T-cell (primary cell): Measurements from ENCODE around the gene CDKN2B-AS1. TPM values are rescaled to one million over a fixed set of nuclear protein-coding genes. Genes with fewer than 3 reads are reported as not detected.

ENCODE experiments used
- ATAC-seq, 4 experiments: fragments of 200-7000 bp in 3 of 4; fragments of 150-1000 bp in 1 of 4; cut with Tn5 transposase; replicated peaks in 1 of 4; 1 replicate in 3 of 4; 2 replicates in 1 of 4; pipeline ENCODE4 v1.10.0; 2021; ENCODE audit warnings: moderate library complexity in 3 of 4, mild to moderate bottlenecking in 2 of 4, moderate number of reproducible peaks in 1 of 4
- CTCF ChIA-PET, 2 donors: fragments of 300-600 bp; sonication (Branson Sonifier 250); formaldehyde crosslinking; loops; one replicate each; lab custom pipeline; 2022; ENCODE audit warnings: antibody characterized with exemption in 2 of 2; lab: Charles Lee
- POLR2A ChIA-PET, 2 donors: fragments of 300-600 bp; sonication (Branson Sonifier 250); formaldehyde crosslinking; loops; one replicate each; lab custom pipeline; 2022; ENCODE audit warnings: antibody characterized with exemption in 2 of 2; lab: Charles Lee
- DNase-seq, 35 experiments: peaks; one replicate each; pipeline versions ENCODE4 v3.0.0 to v3.0.0-alpha.2; 2013 to 2023
- H3K27ac ChIP-seq: one replicate; pipeline ENCODE4 v1.5.1; 2013; ENCODE audit warnings: low read length
- H3K27me3 ChIP-seq, 2 experiments: replicated peaks in 1 of 2; 1 replicate in 1 of 2; 2 replicates in 1 of 2; pipeline versions ENCODE4 v1.6.1 to v1.7.0; 2013; ENCODE audit warnings: low read length in 1 of 2, mixed read lengths in 1 of 2; ENCODE audit not compliant: control insufficient read depth in 2 of 2, insufficient read depth in 2 of 2; ENCODE audit errors: extremely low read depth in 1 of 2
- H3K36me3 ChIP-seq, 2 donors: 1 replicate in 1 of 2; 2 replicates in 1 of 2; pipeline versions ENCODE4 v1.6.1 to v1.7.0; 2013; ENCODE audit warnings: low read length in 1 of 2; ENCODE audit not compliant: control insufficient read depth in 2 of 2, insufficient read depth in 1 of 2; ENCODE audit errors: extremely low read depth in 1 of 2
- H3K4me1 ChIP-seq, 2 experiments: 1 replicate in 1 of 2; 2 replicates in 1 of 2; pipeline versions ENCODE4 v1.6.1 to v1.7.0; 2013; ENCODE audit warnings: low read length in 2 of 2, mixed read lengths in 1 of 2; ENCODE audit not compliant: insufficient read depth in 2 of 2, control insufficient read depth in 1 of 2; ENCODE audit errors: extremely low read depth in 1 of 2
- H3K4me3 ChIP-seq, 2 donors: 1 replicate in 1 of 2; 2 replicates in 1 of 2; pipeline versions ENCODE4 v1.5.1 to v1.7.0; 2013; ENCODE audit warnings: mild to moderate bottlenecking in 2 of 2, low read length in 1 of 2, moderate library complexity in 1 of 2; ENCODE audit not compliant: control insufficient read depth in 1 of 2; ENCODE audit errors: extremely low read depth in 1 of 2
- H3K9me3 ChIP-seq: 2 replicates; pipeline ENCODE4 v1.7.0; 2013
- H3K27ac Mint-ChIP-seq, 2 donors: one replicate each; pipeline ENCODE4 v1.8.0; 2020 to 2021; ENCODE audit warnings: mild to moderate bottlenecking in 2 of 2, mixed read lengths in 2 of 2
- H3K27me3 Mint-ChIP-seq, 2 donors: one replicate each; pipeline ENCODE4 v1.8.0; 2021 to 2022; ENCODE audit warnings: mixed read lengths in 2 of 2
- H3K36me3 Mint-ChIP-seq: one replicate; pipeline ENCODE4 v1.8.0; 2021; ENCODE audit warnings: mixed read lengths
- H3K4me1 Mint-ChIP-seq, 3 donors: one replicate each; pipeline ENCODE4 v1.8.0; 2020 to 2022; ENCODE audit warnings: mixed read lengths in 3 of 3, mild to moderate bottlenecking in 1 of 3
- H3K4me3 Mint-ChIP-seq, 3 donors: one replicate each; pipeline ENCODE4 v1.8.0; 2020 to 2022; ENCODE audit warnings: mild to moderate bottlenecking in 3 of 3, mixed read lengths in 3 of 3, moderate library complexity in 3 of 3
- H3K9me3 Mint-ChIP-seq, 3 donors: one replicate each; pipeline ENCODE4 v1.8.0; 2020 to 2022; ENCODE audit warnings: mixed read lengths in 3 of 3
- WGBS: methylation state at CpG from one replicate; pipeline ENCODE4 v1.1.5; 2013; ENCODE audit warnings: missing lambda C conversion rate; ENCODE audit not compliant: insufficient coverage; 5-methylcytosine and 5-hydroxymethylcytosine counted together
- total RNA-seq, 35 experiments: library from RNA in 6 of 35; stranded (reverse) in 6 of 35; fragments of 120-200 nt in 1 of 35; gene quantifications; one replicate each; pipeline versions ENCODE4 v1.2.1 to v1.2.4 and lab custom pipeline; 2013 to 2026

Gene CDKN2B-AS1
- total RNA-seq, 5 donors from 2014 or later (not counting 1 experiment from before 2014, with no cell fraction given): 1.1 to 1.5 (median 1.4) TPM

DNA sequence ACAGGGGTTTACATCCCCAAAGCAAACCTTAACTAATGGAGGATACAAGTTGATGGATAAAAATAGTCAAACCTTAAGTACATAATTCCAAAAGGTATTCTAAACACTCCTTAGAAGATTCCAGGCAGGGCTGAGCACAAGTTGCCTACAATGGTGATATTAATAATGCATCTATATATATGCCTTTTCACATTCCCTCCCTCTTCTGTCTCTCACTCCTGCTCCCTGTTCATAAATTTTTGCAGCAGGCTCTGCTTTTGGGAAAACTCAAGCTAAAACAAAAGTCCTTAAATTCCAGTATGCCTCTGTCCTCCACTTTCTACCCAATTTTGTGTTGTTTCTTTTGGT, 153.9 kb downstream of the CDKN2B-AS1 start:
- ChIA-PET CTCF (interaction anchor here in 1 of 2 donors (0.6 kb wide), 1 partner anchor 19 kb away, joined by 3 read pairs; no protein-coding TSS in a partner anchor), POLR2A (no interaction called here)
- Mint-ChIP-seq H3K9me3 (no peaks in the 10 kb centered on the region), H3K27me3 (peaks cover 2 to 4% of the 10 kb centered on the region in 2 donors), H3K4me1 (peaks cover 6 to 22% (median 11%) of the 10 kb centered on the region in 3 donors), H3K27ac (no peak overlapping the region), H3K36me3 (no peaks in the 10 kb centered on the region), H3K4me3 (no peak overlapping the region)
- ATAC-seq (no peak), DNase-seq (no peak)
- Histone ChIP-seq H3K27ac (no peak overlapping the region), H3K4me1 (no peaks in the 10 kb centered on the region), H3K36me3 (no peaks in the 10 kb centered on the region), H3K9me3 (no peaks in the 10 kb centered on the region), H3K27me3 (peaks cover 0 to 4% of the 10 kb centered on the region in 2 experiments), H3K4me3 (no peak overlapping the region)

DNA sequence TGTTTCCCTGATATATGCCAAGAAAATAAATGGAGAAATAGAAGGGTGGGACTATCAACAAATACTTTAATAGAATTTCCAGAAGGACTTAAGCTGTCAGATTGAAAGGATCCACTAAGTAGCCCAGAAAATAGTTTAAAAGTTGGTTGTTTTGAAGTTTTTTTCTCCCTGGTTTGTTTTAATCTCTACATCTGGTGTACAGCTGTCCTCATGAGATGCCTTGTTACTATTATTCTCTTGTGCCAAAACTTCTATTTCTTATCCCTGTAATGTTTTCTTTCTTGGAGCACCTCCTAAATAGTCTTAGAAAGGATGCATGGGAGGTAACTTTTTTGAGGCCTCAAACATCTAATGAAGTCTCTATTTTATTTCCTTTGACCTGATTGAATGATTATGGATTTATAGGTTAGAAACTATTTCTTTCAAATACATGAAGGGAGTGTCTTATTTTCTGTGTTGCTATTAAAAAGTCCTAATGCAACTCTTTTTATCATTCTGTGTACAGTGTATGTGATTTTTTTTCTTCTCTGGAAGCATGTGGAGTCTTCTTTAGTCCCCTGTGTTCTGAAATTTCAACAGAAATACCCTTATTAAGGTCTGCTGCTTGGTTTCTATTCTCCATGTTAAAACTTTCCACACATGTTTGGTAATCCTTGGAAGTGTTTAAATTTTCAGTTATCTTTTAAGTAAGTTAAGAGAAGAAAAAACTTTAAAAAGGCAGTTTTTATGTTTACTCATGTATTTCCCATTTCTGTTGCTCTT, 154.5 kb downstream of the CDKN2B-AS1 start:
- ATAC-seq: no peak
- no peak overlapping the region for H3K4me3 ChIP-seq
- H3K27ac ChIP-seq: no peak overlapping the region
- ChIA-PET POLR2A (no interaction called here), CTCF (interaction anchor here in 1 of 2 donors (0.6 kb wide), 1 partner anchor 18 kb away, joined by 3 read pairs; no protein-coding TSS in a partner anchor)
- H3K36me3 ChIP-seq: no peaks in the 10 kb centered on the region
- Mint-ChIP-seq H3K4me1 (peaks cover 6 to 22% (median 11%) of the 10 kb centered on the region in 3 donors), H3K9me3 (no peaks in the 10 kb centered on the region), H3K36me3 (no peaks in the 10 kb centered on the region), H3K4me3 (no peak overlapping the region), H3K27ac (no peak overlapping the region), H3K27me3 (peaks cover 2 to 4% of the 10 kb centered on the region in 2 donors)
- no peak for DNase-seq
- peaks cover 0 to 4% of the 10 kb centered on the region in 2 experiments for H3K27me3 ChIP-seq
- H3K4me1 ChIP-seq: no peaks in the 10 kb centered on the region
- no peaks in the 10 kb centered on the region for H3K9me3 ChIP-seq

DNA sequence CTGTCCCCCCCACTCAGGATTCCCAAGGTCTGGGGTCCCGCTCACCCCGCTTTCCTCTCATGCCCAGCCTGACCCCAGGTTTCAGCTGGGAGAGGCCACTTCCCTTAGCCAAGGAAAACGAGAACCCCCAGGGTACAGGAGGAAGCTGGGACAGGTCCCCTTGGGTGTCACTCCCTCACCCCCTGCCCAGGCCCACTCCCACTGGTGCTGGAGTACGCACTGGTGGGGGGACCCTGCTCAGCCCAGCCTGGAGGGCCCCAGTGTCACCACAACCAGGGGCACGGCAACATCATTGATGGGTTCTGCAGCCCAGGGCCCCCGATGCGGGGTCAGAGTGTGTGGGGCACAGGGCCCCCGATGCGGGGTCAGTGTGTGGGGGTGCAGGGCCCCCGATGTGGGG, 159.5 kb downstream of the CDKN2B-AS1 start:
- CTCF ChIA-PET: no interaction called here
- WGBS: 100% methylated on average over 3 of the region's 10 CpGs
- ATAC-seq (no peak), DNase-seq (no peak)
- Histone ChIP-seq H3K9me3 (no peaks in the 10 kb centered on the region), H3K27ac (no peak overlapping the region), H3K4me1 (no peaks in the 10 kb centered on the region), H3K36me3 (no peaks in the 10 kb centered on the region), H3K4me3 (no peak overlapping the region), H3K27me3 (peaks cover 0 to 8% of the 10 kb centered on the region in 2 experiments)
- Mint-ChIP-seq H3K36me3 (no peaks in the 10 kb centered on the region), H3K4me3 (no peak overlapping the region), H3K9me3 (no peaks in the 10 kb centered on the region), H3K4me1 (peaks cover 0 to 2% (median under 1%) of the 10 kb centered on the region in 3 donors), H3K27ac (no peak overlapping the region), H3K27me3 (peaks cover 0 to 2% of the 10 kb centered on the region in 2 donors)
- POLR2A ChIA-PET: no interaction called here

DNA sequence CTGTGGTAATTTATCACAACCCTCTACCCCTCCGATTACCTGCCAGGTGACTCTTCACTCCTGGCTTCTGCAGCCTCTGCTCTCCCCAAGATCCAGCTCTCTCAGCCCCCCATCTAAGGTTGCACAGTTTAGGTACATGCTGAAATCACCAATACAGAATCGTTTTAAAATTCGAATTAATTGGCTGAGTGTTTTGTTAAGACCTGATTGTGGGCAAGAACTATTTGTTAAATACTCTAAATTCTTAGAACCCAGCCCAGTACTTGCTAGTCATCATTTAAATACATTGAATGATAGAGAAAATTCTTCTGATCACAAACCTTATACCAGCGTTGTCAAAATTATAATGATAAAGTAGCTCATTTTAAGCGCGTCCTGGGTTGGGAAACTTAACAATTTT, 162.0 kb downstream of the CDKN2B-AS1 start:
- H3K27ac Mint-ChIP-seq: no peak overlapping the region
- Histone ChIP-seq H3K36me3 (no peaks in the 10 kb centered on the region), H3K4me1 (no peaks in the 10 kb centered on the region), H3K27ac (no peak overlapping the region), H3K27me3 (peaks cover 0 to 8% of the 10 kb centered on the region in 2 experiments), H3K9me3 (no peaks in the 10 kb centered on the region), H3K4me3 (no peak overlapping the region)
- peaks cover 0 to 2% of the 10 kb centered on the region in 2 donors for H3K27me3 Mint-ChIP-seq
- ChIA-PET POLR2A (no interaction called here), CTCF (interaction anchor here in 1 of 2 donors (0.7 kb wide), 1 partner anchor 83 kb away, joined by 3 read pairs; no protein-coding TSS in a partner anchor)
- H3K4me3 Mint-ChIP-seq: no peak overlapping the region
- WGBS: 80% methylated on average over 1 of the region's 6 CpGs
- ATAC-seq (no peak), DNase-seq (no peak)
- no peaks in the 10 kb centered on the region for H3K9me3 Mint-ChIP-seq
- peaks cover 0 to 2% (median 2%) of the 10 kb centered on the region in 3 donors for H3K4me1 Mint-ChIP-seq
- H3K36me3 Mint-ChIP-seq: no peaks in the 10 kb centered on the region

DNA sequence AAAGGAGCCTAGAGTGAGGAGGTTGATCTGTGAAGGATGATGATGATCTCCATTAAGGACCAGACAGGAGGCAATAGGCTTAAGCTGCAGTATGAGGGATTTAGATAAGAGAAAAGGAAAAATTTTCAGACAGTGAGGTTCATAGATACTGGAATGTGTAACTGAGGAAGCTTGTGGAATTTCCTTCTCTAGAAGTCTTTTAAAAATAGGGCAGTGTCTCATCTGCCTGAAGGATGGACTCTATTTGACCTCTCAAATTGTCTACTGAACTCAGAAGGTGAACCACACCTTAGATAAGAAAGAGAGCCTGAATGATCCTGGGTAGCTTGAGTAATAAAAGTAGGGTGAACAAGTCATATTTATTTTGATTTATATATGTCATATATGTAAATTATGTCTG, 162.7 kb downstream of the CDKN2B-AS1 start:
- Mint-ChIP-seq H3K27me3 (no peaks in the 10 kb centered on the region), H3K4me3 (no peak overlapping the region), H3K27ac (no peak overlapping the region), H3K36me3 (no peaks in the 10 kb centered on the region), H3K4me1 (peaks cover 0 to 2% (median 2%) of the 10 kb centered on the region in 3 donors), H3K9me3 (no peaks in the 10 kb centered on the region)
- ATAC-seq (no peak), DNase-seq (no peak)
- ChIA-PET CTCF (interaction anchor here in 1 of 2 donors (0.7 kb wide), 1 partner anchor 83 kb away, joined by 3 read pairs; no protein-coding TSS in a partner anchor), POLR2A (no interaction called here)
- Histone ChIP-seq H3K4me1 (no peaks in the 10 kb centered on the region), H3K27ac (no peak overlapping the region), H3K36me3 (no peaks in the 10 kb centered on the region), H3K27me3 (peaks cover 0 to 8% of the 10 kb centered on the region in 2 experiments), H3K9me3 (no peaks in the 10 kb centered on the region), H3K4me3 (no peak overlapping the region)

DNA sequence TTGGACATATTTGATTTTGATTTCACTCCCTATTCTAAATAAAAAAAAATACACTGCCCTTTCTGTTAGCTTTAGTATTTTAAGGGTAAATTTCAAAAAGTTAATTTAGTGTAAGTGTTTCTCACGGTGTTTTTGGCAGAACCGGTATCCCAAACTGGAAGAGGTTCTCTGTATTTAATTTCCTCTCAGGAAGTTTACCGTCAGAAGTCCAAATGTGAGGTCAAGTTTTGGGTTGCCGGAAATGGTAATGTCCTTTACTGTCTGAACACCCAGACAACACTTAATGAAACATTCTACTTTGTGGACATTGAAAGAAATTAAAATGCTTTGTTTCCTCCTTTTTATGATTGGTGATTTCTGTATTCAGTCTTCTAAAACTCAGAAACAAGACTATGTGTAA, 163.2 kb downstream of the CDKN2B-AS1 start:
- H3K4me3 Mint-ChIP-seq: no peak overlapping the region
- no CpG with 5 or more reads among the region's 4 CpGs for WGBS
- ATAC-seq (no peak), DNase-seq (no peak)
- Histone ChIP-seq H3K27me3 (peaks cover 0 to 8% of the 10 kb centered on the region in 2 experiments), H3K4me1 (no peaks in the 10 kb centered on the region), H3K27ac (no peak overlapping the region), H3K36me3 (no peaks in the 10 kb centered on the region), H3K4me3 (no peak overlapping the region), H3K9me3 (no peaks in the 10 kb centered on the region)
- no peaks in the 10 kb centered on the region for H3K9me3 Mint-ChIP-seq
- no peaks in the 10 kb centered on the region for H3K36me3 Mint-ChIP-seq
- POLR2A ChIA-PET: no interaction called here
- no peaks in the 10 kb centered on the region for H3K27me3 Mint-ChIP-seq
- H3K4me1 Mint-ChIP-seq: peaks cover 0 to 2% (median 2%) of the 10 kb centered on the region in 3 donors
- H3K27ac Mint-ChIP-seq: no peak overlapping the region
- CTCF ChIA-PET: no interaction called here
